Neural crest cell (in vitro differentiated cells): ENCODE data around the gene BMP3. TPM values are rescaled to one million over a fixed set of nuclear protein-coding genes. Genes with fewer than 3 reads are reported as not detected.
"Not testable (repeated sequence)": the region's sequence is repeated elsewhere in the genome, so short reads cannot be mapped to it uniquely, and the experiment has no call there.

Source experiments
- DNase-seq: peaks from one replicate; pipeline ENCODE4 v3.0.0; 2021; ENCODE audit warnings: low read depth, mixed read lengths, low spot score
- H3K27ac Mint-ChIP-seq: one replicate; pipeline ENCODE4 v1.8.0; 2021; ENCODE audit warnings: mild to moderate bottlenecking, mixed read lengths; ENCODE audit not compliant: unreplicated experiment
- H3K27me3 Mint-ChIP-seq: 2 replicates; pipeline ENCODE4 v1.8.0; 2021; ENCODE audit warnings: low read depth, mild to moderate bottlenecking, mixed read lengths
- H3K36me3 Mint-ChIP-seq: 2 replicates; pipeline ENCODE4 v1.8.0; 2021; ENCODE audit warnings: low read depth, mild to moderate bottlenecking, mixed read lengths
- H3K4me1 Mint-ChIP-seq: 2 replicates; pipeline ENCODE4 v1.8.0; 2021; ENCODE audit warnings: mixed read lengths
- H3K4me3 Mint-ChIP-seq: one replicate; pipeline ENCODE4 v1.8.0; 2021; ENCODE audit warnings: mild to moderate bottlenecking, mixed read lengths
- H3K9me3 Mint-ChIP-seq: 2 replicates; pipeline ENCODE4 v1.8.0; 2021; ENCODE audit warnings: mixed read lengths
- CTCF ChIP-seq: fragments of 200-600 bp; sonication (generic); conservative IDR thresholded peaks from 2 replicates; pipeline ENCODE4 v1.5.0; 2021; ENCODE audit warnings: antibody characterized with exemption, mild to moderate bottlenecking
- total RNA-seq: library from RNA; stranded (reverse); gene quantifications from 2 replicates; pipeline ENCODE4 v1.2.1, GENCODE V29; 2021

BMP3 gene
- total RNA-seq, 1 donor from 2014 or later, result 0.40 TPM

DNA sequence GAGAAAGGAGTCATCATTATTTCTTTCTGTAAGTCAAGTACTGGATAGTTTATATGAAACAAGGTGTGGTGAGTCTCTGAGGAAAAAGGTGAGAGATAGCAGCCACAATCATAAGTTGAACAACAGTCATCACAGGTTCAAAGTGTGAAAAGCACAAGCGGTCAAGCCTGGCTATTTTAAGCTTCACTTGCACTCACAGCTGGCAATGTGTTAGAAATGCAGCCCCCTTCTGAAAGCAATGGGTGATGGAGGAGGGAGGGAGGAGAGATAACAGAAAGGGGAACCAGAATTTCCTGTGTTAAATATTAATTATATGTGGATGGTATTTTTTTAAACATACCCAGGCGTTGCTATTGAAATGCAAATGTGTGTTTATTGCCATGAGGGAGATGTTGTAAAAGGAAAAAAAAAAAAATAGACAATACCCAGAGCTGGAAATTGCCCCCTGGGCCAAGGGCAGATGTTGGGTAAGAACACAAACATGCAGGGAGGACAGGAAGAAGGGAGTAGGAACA is 26.9 kb upstream of the BMP3 start:
- Mint-ChIP-seq H3K36me3 (peaks cover 2% of the 10 kb centered on the region), H3K4me1 (peaks cover 4% of the 10 kb centered on the region), H3K27ac (no peak overlapping the region), H3K4me3 (no peak overlapping the region), H3K9me3 (peaks cover 5% of the 10 kb centered on the region), H3K27me3 (no peaks in the 10 kb centered on the region)
- DNase-seq, result no peak
- TF ChIP-seq CTCF, result no peak

DNA sequence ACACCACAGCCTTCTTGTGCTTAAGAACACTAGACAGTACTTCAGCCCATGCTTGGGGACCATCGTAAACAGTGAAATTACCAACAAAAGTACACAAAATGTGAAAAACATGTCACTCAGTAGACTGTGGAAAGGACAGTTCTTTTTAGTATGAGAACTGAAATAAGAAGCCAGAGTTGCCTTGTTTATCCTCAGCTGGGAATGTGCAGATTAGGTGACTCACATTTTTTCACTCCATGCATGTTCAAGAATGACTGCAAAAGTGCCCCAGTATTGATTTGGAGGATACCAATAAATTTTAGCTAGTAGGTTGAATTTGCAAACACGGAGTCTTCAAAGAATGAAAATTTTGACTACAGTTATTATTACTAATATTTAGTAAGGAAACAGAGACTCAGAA is 23.1 kb upstream of the BMP3 start:
- no peak overlapping the region for H3K4me3 Mint-ChIP-seq
- peaks cover 2% of the 10 kb centered on the region for H3K27me3 Mint-ChIP-seq
- peaks cover 2% of the 10 kb centered on the region for H3K36me3 Mint-ChIP-seq
- no peak for DNase-seq
- peaks cover 5% of the 10 kb centered on the region for H3K9me3 Mint-ChIP-seq
- peaks cover 4% of the 10 kb centered on the region for H3K4me1 Mint-ChIP-seq
- no peak for TF ChIP-seq CTCF
- H3K27ac Mint-ChIP-seq, result no peak overlapping the region

GRCh38 chr4:81016566-81016965 is 13.9 kb upstream of the BMP3 start:
- peaks cover 21% of the 10 kb centered on the region for H3K27me3 Mint-ChIP-seq
- not testable (repeated sequence) for H3K4me3 Mint-ChIP-seq, H3K4me1 Mint-ChIP-seq, DNase-seq, H3K27ac Mint-ChIP-seq, H3K9me3 Mint-ChIP-seq, H3K36me3 Mint-ChIP-seq

DNA sequence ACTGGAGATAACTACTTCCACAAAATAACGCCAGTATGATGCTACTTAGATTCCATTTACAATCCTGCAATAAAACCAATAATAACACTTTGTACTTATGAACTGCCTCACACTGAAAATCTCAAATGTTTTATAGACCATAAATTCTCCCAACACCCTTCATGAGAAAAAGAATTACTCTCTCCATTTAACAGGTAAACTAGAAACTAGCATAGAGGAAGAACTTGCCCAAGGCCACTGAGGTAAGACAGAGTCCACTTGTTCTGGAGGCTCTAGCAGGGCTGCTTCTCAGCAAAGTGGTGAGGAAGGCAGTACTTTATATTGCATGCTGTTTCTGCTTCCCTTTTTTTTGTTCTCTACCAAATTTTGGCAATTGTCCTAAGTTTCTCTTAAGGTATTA is 11.5 kb upstream of the BMP3 start:
- no peak overlapping the region for H3K4me3 Mint-ChIP-seq
- H3K27me3 Mint-ChIP-seq, result peaks cover 32% of the 10 kb centered on the region
- DNase-seq, result no peak
- no peaks in the 10 kb centered on the region for H3K4me1 Mint-ChIP-seq
- H3K9me3 Mint-ChIP-seq, result peaks cover 3% of the 10 kb centered on the region
- no peaks in the 10 kb centered on the region for H3K36me3 Mint-ChIP-seq
- no peak for TF ChIP-seq CTCF
- no peak overlapping the region for H3K27ac Mint-ChIP-seq

GRCh38 chr4:81021142-81021944 is 9.2 kb upstream of the BMP3 start:
- no peak for DNase-seq
- no peak for TF ChIP-seq CTCF
- H3K27ac Mint-ChIP-seq, result no peak overlapping the region
- H3K9me3 Mint-ChIP-seq, result no peaks in the 10 kb centered on the region
- no peak overlapping the region for H3K4me3 Mint-ChIP-seq
- H3K36me3 Mint-ChIP-seq, result no peaks in the 10 kb centered on the region
- no peaks in the 10 kb centered on the region for H3K4me1 Mint-ChIP-seq
- H3K27me3 Mint-ChIP-seq, result peaks cover 52% of the 10 kb centered on the region

DNA sequence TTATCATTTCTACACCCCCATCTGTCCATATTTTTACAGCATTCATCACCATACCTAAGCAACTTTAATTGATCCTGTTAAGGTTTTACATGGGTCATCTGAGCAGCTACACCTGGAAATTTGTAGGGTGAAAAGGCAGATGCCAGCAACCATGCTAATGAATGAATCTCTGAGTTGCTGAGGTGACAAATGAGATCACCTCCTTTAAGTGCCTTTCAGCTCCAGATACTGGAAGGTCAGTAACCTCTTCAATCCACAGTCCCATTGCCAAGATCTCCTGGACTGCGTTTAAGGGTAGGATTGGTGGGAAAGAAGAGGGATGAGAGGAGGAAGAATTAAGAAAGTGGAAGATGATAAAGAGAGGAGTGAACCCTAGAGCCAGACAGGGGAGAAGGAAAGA is 8.5 kb upstream of the BMP3 start:
- DNase-seq, result no peak
- TF ChIP-seq CTCF, result no peak
- Mint-ChIP-seq H3K9me3 (no peaks in the 10 kb centered on the region), H3K36me3 (no peaks in the 10 kb centered on the region), H3K27me3 (peaks cover 58% of the 10 kb centered on the region), H3K27ac (no peak overlapping the region), H3K4me3 (no peak overlapping the region), H3K4me1 (no peaks in the 10 kb centered on the region)
